Stimulated activated CD4-positive, alpha-beta T cell treated with anti-CD3 and anti-CD28 coated beads, TNF-alpha, amount 100 ng/mL, for 24 hours (primary cell): ENCODE measurements around the gene INSC.

Experiments used
- DNase-seq, 3 experiments: peaks; one replicate each; pipeline ENCODE4 v3.0.0-alpha.2; 2020; ENCODE audit warnings: low read depth in 3 of 3

INSC gene

GRCh38 chr11:15291885-15292284 is 177.2 kb downstream of the INSC start:
- DNase-seq: no peak

- DNase-seq: no peak
Observed at GRCh38 chr11:15293975-15294620, 179.4 kb downstream of the INSC start.

GRCh38 chr11:15295695-15296094 is 181.0 kb downstream of the INSC start:
- no peak for DNase-seq
